ENCODE results near the gene KMT2C. TPM values are rescaled to one million over a fixed set of nuclear protein-coding genes. Genes with fewer than 3 reads are reported as not detected.
A peak's percentile ranks its signal among the peaks of the same experiment; 100 is the strongest.
"Not testable (repeated sequence)": the region's sequence is repeated elsewhere in the genome, so short reads cannot be mapped to it uniquely, and the experiment has no call there.

Gene KMT2C
- total RNA-seq, 1 donor: 39.7 TPM

- DNase-seq (ENCODE audit: low read depth): no peak
- no peak for TF ChIP-seq CTCF (IDR thresholded peaks at IDR 0.05; ENCODE audit: insufficient read depth, low read depth, low read length)
Observed at GRCh38 chr7:152365982-152366603, 69.7 kb downstream of the KMT2C start.

GRCh38 chr7:152363798-152364197 is 72.0 kb downstream of the KMT2C start:
- no peak for TF ChIP-seq CTCF (IDR thresholded peaks at IDR 0.05; ENCODE audit: insufficient read depth, low read depth, low read length)
- no peak for DNase-seq (ENCODE audit: low read depth)
- H3K4me3 ChIP-seq (ENCODE audit: low read depth, low read length): no peak overlapping the region

More at GRCh38 chr7:152365982-152366603, 69.7 kb downstream of the KMT2C start:
- no peak overlapping the region for H3K4me3 ChIP-seq (ENCODE audit: low read depth, low read length)

- no peak for TF ChIP-seq CTCF (IDR thresholded peaks at IDR 0.05; ENCODE audit: insufficient read depth, low read depth, low read length)
- DNase-seq (ENCODE audit: low read depth): no peak
- H3K4me3 ChIP-seq (ENCODE audit: low read depth, low read length): no peak overlapping the region
Observed at GRCh38 chr7:152362128-152362926, 73.5 kb downstream of the KMT2C start.

GRCh38 chr7:152355474-152356057 is 80.2 kb downstream of the KMT2C start:
- no peak for DNase-seq (ENCODE audit: low read depth)
- no peak for TF ChIP-seq CTCF (IDR thresholded peaks at IDR 0.05; ENCODE audit: insufficient read depth, low read depth, low read length)
- H3K4me3 ChIP-seq (ENCODE audit: low read depth, low read length): no peak overlapping the region

- peak; percentile 26 for DNase-seq (ENCODE audit: low read depth)
- TF ChIP-seq CTCF (IDR thresholded peaks at IDR 0.05; ENCODE audit: insufficient read depth, low read depth, low read length): no peak
- H3K4me3 ChIP-seq (ENCODE audit: low read depth, low read length): no peak overlapping the region
Observed at GRCh38 chr7:152354061-152354460, 81.7 kb downstream of the KMT2C start.

- not testable (repeated sequence) for DNase-seq (ENCODE audit: low read depth); H3K4me3 ChIP-seq (ENCODE audit: low read depth, low read length)
Observed at GRCh38 chr7:152353281-152353680, 82.5 kb downstream of the KMT2C start.

- H3K4me3 ChIP-seq (ENCODE audit: low read depth, low read length); DNase-seq (ENCODE audit: low read depth): not testable (repeated sequence)
Observed at GRCh38 chr7:152351747-152352146, 84.1 kb downstream of the KMT2C start.
